ENCODE measurements around the gene WDR45B. TPM values are rescaled to one million over a fixed set of nuclear protein-coding genes. Genes with fewer than 3 reads are reported as not detected.

The WDR45B gene
- total RNA-seq, 2 experiments from 2014 or later = 127 to 132 TPM

DNA sequence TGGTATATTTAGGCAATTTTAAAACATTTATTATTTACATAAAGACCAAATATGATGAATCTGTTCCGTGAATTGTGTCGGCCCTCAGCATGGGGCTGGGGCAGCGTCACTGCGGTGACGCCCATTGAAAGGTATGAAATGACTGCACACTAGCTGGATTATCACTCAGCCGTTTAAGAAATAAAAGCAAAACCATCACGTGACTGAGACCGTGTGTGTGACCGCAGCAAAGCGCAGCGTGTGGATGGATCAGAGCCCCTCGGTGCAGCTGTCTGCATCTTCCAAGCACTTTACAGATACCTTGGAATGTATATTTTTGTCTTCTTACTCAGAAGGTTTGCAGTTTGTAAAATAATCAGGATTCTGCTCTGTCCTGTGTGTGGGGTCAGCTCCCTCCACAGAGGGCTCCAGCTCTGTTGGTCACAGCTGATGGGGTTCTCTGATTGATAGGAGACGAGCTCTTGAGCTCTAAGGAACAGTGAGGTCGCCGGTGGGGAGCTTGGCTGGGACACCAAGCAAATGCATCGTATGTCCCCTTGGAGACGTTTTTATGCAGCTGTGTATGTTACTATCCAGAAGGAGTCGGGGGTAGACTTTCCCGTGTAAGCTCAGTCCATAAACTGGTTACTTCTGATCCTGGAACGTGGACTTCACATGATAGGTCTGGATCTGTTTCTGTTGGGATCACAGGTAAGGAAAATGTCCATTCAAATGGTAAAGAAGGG, 45.1 kb downstream of the WDR45B start:
- ATAC-seq = no peak
- ChIA-PET POLR2A (interaction anchor here (0.7 to 2.1 kb wide), 3 partner anchors 12 to 15 kb away, joined by 3 to 6 read pairs (median 3); no protein-coding TSS in a partner anchor), CTCF (interaction anchor here (1.9 kb wide), 1 partner anchor 12 kb away, joined by 5 read pairs; no protein-coding TSS in a partner anchor)
- Mint-ChIP-seq H3K9me3 (no peaks in the 10 kb centered on the region), H3K36me3 (ENCODE audit: low read depth) (peaks cover 48% of the 10 kb centered on the region), H3K27ac (peak overlapping the region; percentile 25), H3K4me3 (no peak overlapping the region), H3K4me1 (ENCODE audit: low read depth) (peaks cover 10% of the 10 kb centered on the region), H3K27me3 (no peaks in the 10 kb centered on the region)
- TF ChIP-seq, protein P1, sequence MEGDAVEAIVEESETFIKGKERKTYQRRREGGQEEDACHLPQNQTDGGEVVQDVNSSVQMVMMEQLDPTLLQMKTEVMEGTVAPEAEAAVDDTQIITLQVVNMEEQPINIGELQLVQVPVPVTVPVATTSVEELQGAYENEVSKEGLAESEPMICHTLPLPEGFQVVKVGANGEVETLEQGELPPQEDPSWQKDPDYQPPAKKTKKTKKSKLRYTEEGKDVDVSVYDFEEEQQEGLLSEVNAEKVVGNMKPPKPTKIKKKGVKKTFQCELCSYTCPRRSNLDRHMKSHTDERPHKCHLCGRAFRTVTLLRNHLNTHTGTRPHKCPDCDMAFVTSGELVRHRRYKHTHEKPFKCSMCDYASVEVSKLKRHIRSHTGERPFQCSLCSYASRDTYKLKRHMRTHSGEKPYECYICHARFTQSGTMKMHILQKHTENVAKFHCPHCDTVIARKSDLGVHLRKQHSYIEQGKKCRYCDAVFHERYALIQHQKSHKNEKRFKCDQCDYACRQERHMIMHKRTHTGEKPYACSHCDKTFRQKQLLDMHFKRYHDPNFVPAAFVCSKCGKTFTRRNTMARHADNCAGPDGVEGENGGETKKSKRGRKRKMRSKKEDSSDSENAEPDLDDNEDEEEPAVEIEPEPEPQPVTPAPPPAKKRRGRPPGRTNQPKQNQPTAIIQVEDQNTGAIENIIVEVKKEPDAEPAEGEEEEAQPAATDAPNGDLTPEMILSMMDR (IDR thresholded peaks at IDR 0.05) = no peak
- DNase-seq = no peak
- intact Hi-C loops (cut with micrococcal nuclease) = no loop called here

DNA sequence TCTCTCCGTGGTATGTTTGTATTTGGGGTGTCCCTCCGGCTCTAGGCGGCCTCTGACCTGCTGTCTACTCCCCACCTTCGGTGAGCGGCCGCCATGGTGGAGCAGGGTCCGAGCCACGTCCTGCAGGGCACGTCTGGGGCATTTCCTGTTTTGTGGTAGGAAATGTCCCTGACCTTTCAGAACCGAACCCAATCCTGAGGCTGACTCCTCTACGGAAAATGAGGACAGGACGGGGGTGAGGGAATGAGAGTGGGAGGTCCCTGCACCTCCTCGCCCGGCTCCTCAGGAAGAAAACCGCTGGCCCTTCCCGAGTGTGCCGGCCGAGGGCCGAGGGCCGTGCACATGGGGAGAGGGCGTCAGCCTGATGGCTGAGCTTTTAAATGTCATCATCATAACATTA, 45.8 kb downstream of the WDR45B start:
- Mint-ChIP-seq H3K36me3 (ENCODE audit: low read depth) (peaks cover 51% of the 10 kb centered on the region), H3K4me1 (ENCODE audit: low read depth) (peaks cover 10% of the 10 kb centered on the region), H3K4me3 (no peak overlapping the region), H3K27ac (no peak overlapping the region), H3K27me3 (no peaks in the 10 kb centered on the region), H3K9me3 (no peaks in the 10 kb centered on the region)
- DNase-seq = no peak
- ATAC-seq = no peak
- ChIA-PET CTCF (interaction anchor here (1.9 kb wide), 1 partner anchor 13 kb away, joined by 5 read pairs; no protein-coding TSS in a partner anchor), POLR2A (interaction anchor here (1.3 kb wide), 1 partner anchor 14 kb away, joined by 3 read pairs; no protein-coding TSS in a partner anchor)
- TF ChIP-seq, protein P1 (IDR thresholded peaks at IDR 0.05) = no peak
- intact Hi-C loops (cut with micrococcal nuclease) = no loop called here

DNA sequence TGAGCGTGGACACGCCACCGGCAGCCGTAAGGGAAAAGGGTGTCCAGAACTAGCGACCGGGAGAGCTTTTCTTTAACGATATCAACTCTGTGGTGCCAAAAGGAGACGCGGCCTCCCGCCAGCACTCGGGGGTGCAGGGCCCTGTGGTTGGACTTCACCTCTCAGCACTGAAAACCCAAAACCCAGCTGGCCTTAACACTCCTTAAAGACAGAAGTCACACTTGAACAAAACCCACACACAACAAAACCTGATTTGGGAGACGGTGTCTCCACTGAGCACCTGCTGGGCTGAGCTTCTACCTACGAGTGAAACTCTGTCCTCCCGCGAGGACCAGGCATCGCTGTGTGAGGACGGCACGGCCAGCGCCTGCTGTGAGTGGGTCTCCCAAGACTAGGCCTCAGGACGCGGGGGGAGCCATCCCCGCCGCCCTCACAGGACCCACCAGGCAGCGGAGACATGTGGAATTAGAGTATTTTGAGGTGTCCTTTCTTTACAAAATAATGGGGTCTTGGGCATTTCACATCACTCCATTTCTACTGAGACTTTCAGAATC, 46.7 kb downstream of the WDR45B start:
- DNase-seq = no peak
- Mint-ChIP-seq H3K4me1 (ENCODE audit: low read depth) (peaks cover 10% of the 10 kb centered on the region), H3K9me3 (no peaks in the 10 kb centered on the region), H3K4me3 (no peak overlapping the region), H3K27me3 (no peaks in the 10 kb centered on the region), H3K36me3 (ENCODE audit: low read depth) (peaks cover 49% of the 10 kb centered on the region), H3K27ac (no peak overlapping the region)
- TF ChIP-seq, protein P1 (IDR thresholded peaks at IDR 0.05) = no peak
- ATAC-seq = no peak
- CTCF ChIA-PET = no interaction called here
- POLR2A ChIA-PET = interaction anchor here (0.8 kb wide), 1 partner anchor 10 kb away, joined by 4 read pairs; no protein-coding TSS in a partner anchor
- intact Hi-C loops (cut with micrococcal nuclease) = no loop called here

DNA sequence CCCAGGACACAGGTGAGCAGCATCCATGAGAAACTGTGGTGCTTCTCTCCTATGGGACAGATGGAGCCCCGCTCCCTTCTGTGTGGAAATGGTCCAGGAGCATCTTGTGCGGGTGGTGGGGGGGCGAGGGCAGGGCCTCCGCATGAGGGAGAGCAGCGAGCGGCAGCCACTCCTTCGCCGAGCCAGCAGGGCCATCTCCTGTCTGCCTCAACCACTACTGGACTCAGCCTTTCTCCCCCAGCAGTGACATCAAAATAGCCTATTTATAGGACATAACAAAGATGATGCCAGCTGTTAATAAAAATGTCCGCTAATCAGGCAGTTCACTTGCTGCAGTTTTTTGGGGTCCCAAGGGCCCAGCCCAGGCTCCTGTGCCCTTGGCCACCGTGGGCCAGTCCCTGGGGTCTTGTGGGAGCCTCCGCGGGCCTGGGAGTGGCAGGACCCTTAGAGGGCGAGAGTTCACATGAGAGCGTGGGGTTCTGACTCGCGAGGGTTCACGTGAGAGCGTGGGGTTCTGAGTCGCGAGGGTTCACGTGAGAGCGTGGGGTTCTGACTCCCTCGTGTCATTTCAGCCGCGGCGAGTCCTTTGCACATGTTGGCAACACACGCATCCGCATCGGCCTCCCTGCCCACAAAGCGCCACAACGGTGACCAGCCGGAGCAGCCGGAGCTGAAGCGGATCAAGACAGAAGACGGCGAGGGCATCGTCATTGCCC, 47.4 kb downstream of the WDR45B start:
- TF ChIP-seq, protein P1 (IDR thresholded peaks at IDR 0.05) = no peak
- ATAC-seq (no peak), DNase-seq (no peak)
- ChIA-PET POLR2A (interaction anchor here (0.8 kb wide), 1 partner anchor 9 kb away, joined by 4 read pairs; no protein-coding TSS in a partner anchor), CTCF (no interaction called here)
- H3K36me3 Mint-ChIP-seq (ENCODE audit: low read depth) = peaks cover 45% of the 10 kb centered on the region
- no peak overlapping the region for H3K27ac Mint-ChIP-seq
- intact Hi-C loops (cut with micrococcal nuclease) = no loop called here
- H3K4me3 Mint-ChIP-seq = no peak overlapping the region
- H3K9me3 Mint-ChIP-seq = no peaks in the 10 kb centered on the region
- no peaks in the 10 kb centered on the region for H3K27me3 Mint-ChIP-seq
- H3K4me1 Mint-ChIP-seq (ENCODE audit: low read depth) = peaks cover 10% of the 10 kb centered on the region
